ENCODE results near the gene ARID1B.

DNA sequence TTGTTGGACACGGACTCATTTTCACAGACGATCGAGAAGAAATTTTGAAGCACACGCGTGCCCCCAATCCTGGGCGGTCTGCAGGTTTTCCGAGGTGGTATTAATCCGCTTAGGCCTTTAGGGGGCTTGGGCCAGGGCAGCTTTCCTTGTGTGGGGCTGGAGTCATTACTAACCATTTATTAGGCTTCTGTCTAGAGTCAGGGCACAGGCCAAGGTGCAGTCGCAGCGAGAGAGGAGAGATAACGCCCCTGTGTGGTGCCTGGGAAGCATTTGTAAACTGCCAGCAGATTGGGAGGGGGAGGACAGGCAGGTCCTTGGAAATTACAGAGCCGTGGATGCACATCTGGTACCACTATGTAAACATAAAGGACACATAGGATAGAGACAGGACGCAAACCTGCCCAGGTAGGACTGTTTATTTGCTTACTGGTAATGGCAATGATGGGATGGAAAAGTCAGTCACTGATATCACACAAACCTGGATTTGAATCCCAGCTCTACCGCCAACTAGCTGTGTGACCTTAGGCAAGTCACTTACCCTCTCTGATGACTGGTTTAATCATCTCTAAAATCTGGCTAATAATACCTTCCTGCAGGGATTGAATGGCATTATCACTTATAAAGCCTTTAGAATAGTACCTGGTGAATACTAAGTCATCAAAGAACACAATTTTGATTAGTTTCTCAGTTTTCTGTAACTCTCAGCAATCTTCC is 469.8 kb downstream of the ARID1B start:
- TF ChIP-seq, protein P1, sequence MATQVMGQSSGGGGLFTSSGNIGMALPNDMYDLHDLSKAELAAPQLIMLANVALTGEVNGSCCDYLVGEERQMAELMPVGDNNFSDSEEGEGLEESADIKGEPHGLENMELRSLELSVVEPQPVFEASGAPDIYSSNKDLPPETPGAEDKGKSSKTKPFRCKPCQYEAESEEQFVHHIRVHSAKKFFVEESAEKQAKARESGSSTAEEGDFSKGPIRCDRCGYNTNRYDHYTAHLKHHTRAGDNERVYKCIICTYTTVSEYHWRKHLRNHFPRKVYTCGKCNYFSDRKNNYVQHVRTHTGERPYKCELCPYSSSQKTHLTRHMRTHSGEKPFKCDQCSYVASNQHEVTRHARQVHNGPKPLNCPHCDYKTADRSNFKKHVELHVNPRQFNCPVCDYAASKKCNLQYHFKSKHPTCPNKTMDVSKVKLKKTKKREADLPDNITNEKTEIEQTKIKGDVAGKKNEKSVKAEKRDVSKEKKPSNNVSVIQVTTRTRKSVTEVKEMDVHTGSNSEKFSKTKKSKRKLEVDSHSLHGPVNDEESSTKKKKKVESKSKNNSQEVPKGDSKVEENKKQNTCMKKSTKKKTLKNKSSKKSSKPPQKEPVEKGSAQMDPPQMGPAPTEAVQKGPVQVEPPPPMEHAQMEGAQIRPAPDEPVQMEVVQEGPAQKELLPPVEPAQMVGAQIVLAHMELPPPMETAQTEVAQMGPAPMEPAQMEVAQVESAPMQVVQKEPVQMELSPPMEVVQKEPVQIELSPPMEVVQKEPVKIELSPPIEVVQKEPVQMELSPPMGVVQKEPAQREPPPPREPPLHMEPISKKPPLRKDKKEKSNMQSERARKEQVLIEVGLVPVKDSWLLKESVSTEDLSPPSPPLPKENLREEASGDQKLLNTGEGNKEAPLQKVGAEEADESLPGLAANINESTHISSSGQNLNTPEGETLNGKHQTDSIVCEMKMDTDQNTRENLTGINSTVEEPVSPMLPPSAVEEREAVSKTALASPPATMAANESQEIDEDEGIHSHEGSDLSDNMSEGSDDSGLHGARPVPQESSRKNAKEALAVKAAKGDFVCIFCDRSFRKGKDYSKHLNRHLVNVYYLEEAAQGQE (IDR thresholded peaks at IDR 0.05; ENCODE audit: insufficient read depth in 1 of 2, low read depth in 2 of 2, low read length in 2 of 2) = no peak
- no peak for TF ChIP-seq POLR2AphosphoS5 (IDR thresholded peaks at IDR 0.05; ENCODE audit: low read depth, low read length)
